Ovary (tissue), 9 donors: ENCODE measurements around the gene VPS26A. TPM values are rescaled to one million over a fixed set of nuclear protein-coding genes. Genes with fewer than 3 reads are reported as not detected.

Source experiments
- DNase-seq, 5 donors: peaks; one replicate each; pipeline ENCODE4 v3.0.0-alpha.2; 2019 to 2020
- H3K27ac ChIP-seq, 2 donors: fragments of 200-600 bp; one replicate each; pipeline versions ENCODE4 v1.5.1 to v1.8.0; 2019 to 2022
- H3K27me3 ChIP-seq: fragments of 200-600 bp; one replicate; pipeline ENCODE4 v1.8.0; 2022
- H3K36me3 ChIP-seq: fragments of 200-600 bp; sonication (generic); one replicate; pipeline ENCODE4 v1.5.1; 2019
- H3K4me1 ChIP-seq: one replicate; pipeline ENCODE4 v1.8.1; 2013; ENCODE audit warnings: mild to moderate bottlenecking, moderate library complexity; ENCODE audit not compliant: insufficient read depth
- H3K4me3 ChIP-seq: fragments of 200-600 bp; sonication (generic); one replicate; pipeline ENCODE4 v1.5.1; 2017
- H3K9me3 ChIP-seq, 2 donors: fragments of 200-600 bp in 1 of 2; sonication (generic) in 1 of 2; one replicate each; pipeline versions ENCODE4 v1.5.1 to v1.8.1; 2013 to 2019; ENCODE audit warnings: mild to moderate bottlenecking in 1 of 2, moderate library complexity in 1 of 2
- CTCF ChIP-seq, 3 donors: fragments of 450-650 bp in 2 of 3; fragments of 200-600 bp in 1 of 3; IDR thresholded peaks; one replicate each; pipeline versions ENCODE4 v1.5.1 to v1.8.0; 2016 to 2022; ENCODE audit warnings: antibody characterized with exemption in 3 of 3, mild to moderate bottlenecking in 1 of 3
- EP300 ChIP-seq: sonication (generic); formaldehyde crosslinking; IDR thresholded peaks from one replicate; pipeline ENCODE4 v1.6.1; 2017; ENCODE audit warnings: antibody characterized with exemption
- POLR2A ChIP-seq: fragments of 450-650 bp; IDR thresholded peaks from one replicate; pipeline ENCODE4 v1.6.1; 2017; ENCODE audit warnings: antibody characterized with exemption, mild to moderate bottlenecking, moderate library complexity
- WGBS, 3 donors: extraction: QIAGEN DNeasy Blood & Tissue Kit in 1 of 3; methylation state at CpG; one replicate each; pipeline versions ENCODE4 v1.1.5 to v1.1.7; 2013 to 2017; 5-methylcytosine and 5-hydroxymethylcytosine counted together
- intact Hi-C, 4 donors: fragments of 100-400 bp; cut with DNase I; formaldehyde crosslinking; loops; one replicate each; pipeline versions ENCODE4 v1.11.0 to v1.15.1; 2022 to 2023
- polyA plus RNA-seq, 2 donors: library from polyadenylated mRNA; stranded (reverse); fragments of 200-250 nt in 1 of 2; fragments of 350-450 nt in 1 of 2; fragmentation: Illumina TruSeq in 1 of 2; extraction: RNeasy Lipid Tissue Mini Kit (QIAGEN cat#74804) in 1 of 2; gene quantifications; one replicate each; pipeline ENCODE4 v1.2.3, GENCODE V29; 2013 to 2014
- total RNA-seq, 7 donors: library from RNA; depleted of rRNA in 2 of 7; stranded (reverse); fragments of >200 nt in 2 of 7; fragmentation: NEBNext Ultra II Directional in 3 of 7; extraction: Animal tissue kit (Norgen Biotek cat#: 25700) in 3 of 7; gene quantifications; one replicate each; pipeline versions ENCODE4 v1.1.0 to v1.2.4, GENCODE V29; 2016 to 2023
- donor health status: DM: no; HTN: no; CAD: no; lungs with moderate emphysema.
- donor health status: DM: no; HTN: no; CAD: no.
- donor health status: Bipolar disorder and iron deficiency.
- donor health status: DM: yes; HTN: yes; CAD: no.
- donor health status: DM: no; HTN: no; CAD: no.
- donor health status: DM: yes; HTN: yes; CAD: no.

Gene VPS26A
- total and polyA plus RNA-seq, 9 donors: 21.3 to 65.4 (median 44.1) TPM

GRCh38 chr10:69092959-69093850, 30.8 kb upstream of the VPS26A start:
- Histone ChIP-seq H3K4me1 (no peaks in the 10 kb centered on the region), H3K27me3 (no peaks in the 10 kb centered on the region), H3K9me3 (no peaks in the 10 kb centered on the region), H3K4me3 (no peak overlapping the region), H3K27ac (no peak overlapping the region), H3K36me3 (no peaks in the 10 kb centered on the region)
- no peak for TF ChIP-seq EP300
- TF ChIP-seq POLR2A: no peak
- TF ChIP-seq CTCF (IDR thresholded peaks at IDR 0.05): peak in 2 of 3 donors; percentile 69 to 72
- intact Hi-C loops: loop anchor here in 2 of 4 donors (5.0 to 10.0 kb wide), 2 partner anchors 88 to 136 kb away; partner anchors contain the start of gene DDX21 (in 1 of the 2)
- peak; percentile 59 to 85 (median 65) for DNase-seq
- WGBS, 3 donors: 41 to 52% (median 44%) methylated on average over 17 of the region's 17 CpGs

- no peak for DNase-seq
- H3K36me3 ChIP-seq: no peaks in the 10 kb centered on the region
- H3K27me3 ChIP-seq: no peaks in the 10 kb centered on the region
- no peaks in the 10 kb centered on the region for H3K4me1 ChIP-seq
- WGBS, 3 donors: 76 to 91% (median 88%) methylated on average over 1 of the region's 1 CpG
- TF ChIP-seq EP300: no peak
- TF ChIP-seq POLR2A: no peak
- no peak for TF ChIP-seq CTCF (IDR thresholded peaks at IDR 0.05)
- H3K27ac ChIP-seq: no peak overlapping the region
- H3K9me3 ChIP-seq: no peaks in the 10 kb centered on the region
- no peak overlapping the region for H3K4me3 ChIP-seq
- intact Hi-C loops: loop anchor here in 2 of 4 donors (5.0 to 10.0 kb wide), 2 partner anchors 89 to 137 kb away; partner anchors contain the start of gene DDX21 (in 1 of the 2)
Observed at GRCh38 chr10:69093933-69094332, 30.0 kb upstream of the VPS26A start.

- no peaks in the 10 kb centered on the region for H3K4me1 ChIP-seq
- no peak for DNase-seq
- H3K36me3 ChIP-seq: no peaks in the 10 kb centered on the region
- no peaks in the 10 kb centered on the region for H3K9me3 ChIP-seq
- H3K4me3 ChIP-seq: no peak overlapping the region
- no peak overlapping the region for H3K27ac ChIP-seq
- intact Hi-C loops: loop anchor here in 1 of 4 donors (10.0 kb wide), 1 partner anchor 91 kb away; no protein-coding TSS in a partner anchor
- no peak for TF ChIP-seq POLR2A
- no peak for TF ChIP-seq CTCF (IDR thresholded peaks at IDR 0.05)
- TF ChIP-seq EP300: no peak
- 69 to 82% (median 74%) methylated on average over 2 of the region's 2 CpGs for WGBS, 3 donors
- H3K27me3 ChIP-seq: no peaks in the 10 kb centered on the region
Observed at GRCh38 chr10:69096045-69096444, 27.9 kb upstream of the VPS26A start.

GRCh38 chr10:69097729-69098128, 26.2 kb upstream of the VPS26A start:
- DNase-seq: no peak
- H3K27me3 ChIP-seq: no peaks in the 10 kb centered on the region
- no peaks in the 10 kb centered on the region for H3K4me1 ChIP-seq
- H3K4me3 ChIP-seq: no peak overlapping the region
- no peaks in the 10 kb centered on the region for H3K36me3 ChIP-seq
- intact Hi-C loops: loop anchor here in 1 of 4 donors (10.0 kb wide), 1 partner anchor 93 kb away; no protein-coding TSS in a partner anchor
- WGBS, 3 donors: 59 to 71% (median 62%) methylated on average over 4 of the region's 4 CpGs
- H3K9me3 ChIP-seq: no peaks in the 10 kb centered on the region
- H3K27ac ChIP-seq: no peak overlapping the region
- TF ChIP-seq CTCF (IDR thresholded peaks at IDR 0.05) (no peak), EP300 (no peak), POLR2A (no peak)
